Epithelial cell of esophagus (primary cell): ENCODE data around the gene SPATA31D4.

Experiments used
- DNase-seq: peaks from one replicate; pipeline ENCODE4 v3.0.0; 2010; ENCODE audit warnings: low read depth
- H3K4me3 ChIP-seq: 2 replicates; pipeline ENCODE4 v1.5.1; 2011; ENCODE audit warnings: mild to moderate bottlenecking, low read length, control low read depth
- CTCF ChIP-seq: IDR thresholded peaks from 2 replicates; pipeline ENCODE4 v1.5.1; 2011; ENCODE audit warnings: low read depth, mild to moderate bottlenecking, low read length, control low read depth, inconsistent platforms; ENCODE audit not compliant: insufficient read depth; ENCODE audit errors: missing control alignments

Gene SPATA31D4

GRCh38 chr9:81964218-81965171, 36.3 kb downstream of the SPATA31D4 start:
- no peak for TF ChIP-seq CTCF
- DNase-seq, result no peak
- H3K4me3 ChIP-seq, result no peak overlapping the region

- no peak for TF ChIP-seq CTCF
Measured at GRCh38 chr9:81968026-81968425, 39.8 kb downstream of the SPATA31D4 start.

GRCh38 chr9:81969971-81970370, 41.7 kb downstream of the SPATA31D4 start:
- no peak overlapping the region for H3K4me3 ChIP-seq
- TF ChIP-seq CTCF, result peak; percentile 25
- DNase-seq, result peak; percentile 43

More at GRCh38 chr9:81968026-81968425, 39.8 kb downstream of the SPATA31D4 start:
- no peak for DNase-seq
- no peak overlapping the region for H3K4me3 ChIP-seq

GRCh38 chr9:81971727-81972126, 43.5 kb downstream of the SPATA31D4 start:
- TF ChIP-seq CTCF, result no peak
- no peak overlapping the region for H3K4me3 ChIP-seq
- no peak for DNase-seq

GRCh38 chr9:81974764-81975163, 46.5 kb downstream of the SPATA31D4 start:
- H3K4me3 ChIP-seq, result no peak overlapping the region
- TF ChIP-seq CTCF, result no peak
- no peak for DNase-seq

GRCh38 chr9:81976351-81976750, 48.1 kb downstream of the SPATA31D4 start:
- no peak for TF ChIP-seq CTCF
- no peak for DNase-seq
- H3K4me3 ChIP-seq, result no peak overlapping the region
